Hepatocyte (in vitro differentiated cells): ENCODE results near the gene GAN. TPM values are rescaled to one million over a fixed set of nuclear protein-coding genes. Genes with fewer than 3 reads are reported as not detected.

Experiments used
- DNase-seq: peaks from one replicate; pipeline ENCODE4 v3.0.0-alpha.2; 2016; ENCODE audit warnings: low spot score
- H2AFZ ChIP-seq: fragments of 200-600 bp; sonication (generic); 2 replicates; pipeline ENCODE4 v1.6.0; 2016; ENCODE audit warnings: antibody characterized with exemption, mild to moderate bottlenecking
- H3K27ac ChIP-seq: fragments of 200-600 bp; sonication (generic); 2 replicates; pipeline ENCODE4 v1.5.1; 2016; ENCODE audit warnings: mild to moderate bottlenecking
- H3K27me3 ChIP-seq: fragments of 200-600 bp; sonication (generic); 2 replicates; pipeline ENCODE4 v1.6.1; 2016
- H3K36me3 ChIP-seq: fragments of 200-600 bp; sonication (generic); replicated peaks from 2 replicates; pipeline ENCODE4 v1.5.1; 2016; ENCODE audit warnings: low read depth; ENCODE audit not compliant: insufficient read depth
- H3K4me1 ChIP-seq: fragments of 200-600 bp; sonication (generic); 2 replicates; pipeline ENCODE4 v1.5.1; 2016; ENCODE audit warnings: mild to moderate bottlenecking, moderate library complexity; ENCODE audit not compliant: insufficient read depth
- H3K4me2 ChIP-seq: fragments of 200-600 bp; sonication (generic); 2 replicates; pipeline ENCODE4 v1.6.0; 2016
- H3K4me3 ChIP-seq: fragments of 200-600 bp; sonication (generic); 2 replicates; pipeline ENCODE4 v1.5.1; 2016; ENCODE audit warnings: mild to moderate bottlenecking
- H3K79me2 ChIP-seq: fragments of 200-600 bp; sonication (generic); 2 replicates; pipeline ENCODE4 v1.6.0; 2017; ENCODE audit warnings: mild to moderate bottlenecking
- H3K9me2 ChIP-seq: fragments of 200-600 bp; sonication (generic); replicated peaks from 2 replicates; pipeline ENCODE4 v1.6.0; 2017; ENCODE audit warnings: mild to moderate bottlenecking; ENCODE audit not compliant: insufficient read depth
- H3K9me3 ChIP-seq: fragments of 200-600 bp; sonication (generic); 2 replicates; pipeline ENCODE4 v1.5.1; 2016; ENCODE audit warnings: low read depth, mild to moderate bottlenecking
- H4K20me1 ChIP-seq: fragments of 200-600 bp; sonication (generic); 2 replicates; pipeline ENCODE4 v1.6.0; 2016; ENCODE audit warnings: mild to moderate bottlenecking; ENCODE audit not compliant: insufficient read depth, poor library complexity, severe bottlenecking
- CTCF ChIP-seq: fragments of 200-600 bp; sonication (generic); IDR thresholded peaks from 2 replicates; pipeline ENCODE4 v1.5.1; 2016; ENCODE audit warnings: antibody characterized with exemption, mild to moderate bottlenecking; ENCODE audit not compliant: poor library complexity
- EZH2 ChIP-seq: fragments of 200-600 bp; sonication (generic); IDR thresholded peaks from 2 replicates; pipeline ENCODE4 v1.6.1; 2016; ENCODE audit warnings: antibody characterized with exemption, mild to moderate bottlenecking, borderline replicate concordance
- EZH2phosphoT487 ChIP-seq: fragments of 200-600 bp; sonication (generic); IDR thresholded peaks from one replicate; pipeline ENCODE4 v1.6.1; 2018; ENCODE audit warnings: antibody characterized with exemption, mild to moderate bottlenecking, low read depth, moderate library complexity; ENCODE audit not compliant: unreplicated experiment, severe bottlenecking
- WGBS: methylation state at CpG from one replicate; pipeline ENCODE4 v1.1.6; 2016; ENCODE audit warnings: low lambda C conversion rate; ENCODE audit errors: missing lambda C conversion rate; 5-methylcytosine and 5-hydroxymethylcytosine counted together
- polyA plus RNA-seq: library from polyadenylated mRNA; unstranded; fragments of >200 nt; fragmentation: Nextera tagmentation; extraction: Ambion mirVana; gene quantifications from 2 replicates; pipeline ENCODE4 v1.2.1, GENCODE V29; 2016
- total RNA-seq: library from RNA; depleted of rRNA; stranded (reverse); fragments of >200 nt; gene quantifications from 2 replicates; pipeline ENCODE4 v1.2.3, GENCODE V29; 2014

GAN gene
- total and polyA plus RNA-seq, 2 experiments from 2014 or later = 2.1 to 10.9 TPM

GRCh38 chr16:81311762-81312161, 3.0 kb upstream of the GAN start:
- H3K27me3 ChIP-seq = no peaks in the 10 kb centered on the region
- H2AFZ ChIP-seq = no peak overlapping the region
- TF ChIP-seq EZH2phosphoT487 (no peak), EZH2 (no peak), CTCF (no peak)
- no peaks in the 10 kb centered on the region for H3K9me2 ChIP-seq
- H3K4me3 ChIP-seq = no peak overlapping the region
- H3K79me2 ChIP-seq = peaks cover 57% of the 10 kb centered on the region
- H3K4me2 ChIP-seq = no peak overlapping the region
- no peaks in the 10 kb centered on the region for H3K36me3 ChIP-seq
- H3K4me1 ChIP-seq = peaks cover 12% of the 10 kb centered on the region
- H3K9me3 ChIP-seq = no peaks in the 10 kb centered on the region
- no peak overlapping the region for H3K27ac ChIP-seq
- H4K20me1 ChIP-seq = no peaks in the 10 kb centered on the region
- DNase-seq = no peak

GRCh38 chr16:81313701-81314602, 810 bp upstream of the GAN start:
- no peaks in the 10 kb centered on the region for H4K20me1 ChIP-seq
- H3K4me3 ChIP-seq = peak overlapping the region; percentile 84
- TF ChIP-seq EZH2 (no peak), CTCF (no peak), EZH2phosphoT487 (no peak)
- H3K79me2 ChIP-seq = peaks cover 67% of the 10 kb centered on the region
- peak overlapping the region; percentile 83 for H3K4me2 ChIP-seq
- DNase-seq = no peak
- H3K27me3 ChIP-seq = no peaks in the 10 kb centered on the region
- H2AFZ ChIP-seq = peak overlapping the region; percentile 67
- no peaks in the 10 kb centered on the region for H3K9me3 ChIP-seq
- H3K4me1 ChIP-seq = peaks cover 12% of the 10 kb centered on the region
- no peaks in the 10 kb centered on the region for H3K36me3 ChIP-seq
- H3K27ac ChIP-seq = peak overlapping the region; percentile 80
- H3K9me2 ChIP-seq = no peaks in the 10 kb centered on the region
- 2% methylated on average over 16 of the region's 16 CpGs for WGBS

GRCh38 chr16:81315271-81316175, 761 bp downstream of the GAN start:
- peak overlapping the region; percentile 76 for H3K4me2 ChIP-seq
- no peak for TF ChIP-seq EZH2phosphoT487
- TF ChIP-seq CTCF = no peak
- no peak for TF ChIP-seq EZH2
- no peaks in the 10 kb centered on the region for H3K9me2 ChIP-seq
- no peaks in the 10 kb centered on the region for H3K9me3 ChIP-seq
- peak overlapping the region; percentile 54 for H2AFZ ChIP-seq
- peak overlapping the region; percentile 95 for H3K4me3 ChIP-seq
- H3K27ac ChIP-seq = peak overlapping the region; percentile 94
- H3K4me1 ChIP-seq = peaks cover 12% of the 10 kb centered on the region
- DNase-seq = peak; percentile 81
- no peaks in the 10 kb centered on the region for H3K36me3 ChIP-seq
- no peaks in the 10 kb centered on the region for H4K20me1 ChIP-seq
- H3K27me3 ChIP-seq = no peaks in the 10 kb centered on the region
- WGBS = 1% methylated on average over 37 of the region's 88 CpGs
- peaks cover 80% of the 10 kb centered on the region for H3K79me2 ChIP-seq
